Hepatocyte (in vitro differentiated cells): ENCODE results near the gene ELAC2.

ENCODE experiments used
- CTCF ChIP-seq: fragments of 200-600 bp; sonication (generic); IDR thresholded peaks from 2 replicates; pipeline ENCODE4 v1.5.1; 2016; ENCODE audit warnings: antibody characterized with exemption, mild to moderate bottlenecking; ENCODE audit not compliant: poor library complexity
- EZH2 ChIP-seq: fragments of 200-600 bp; sonication (generic); IDR thresholded peaks from 2 replicates; pipeline ENCODE4 v1.6.1; 2016; ENCODE audit warnings: antibody characterized with exemption, mild to moderate bottlenecking, borderline replicate concordance
- EZH2phosphoT487 ChIP-seq: fragments of 200-600 bp; sonication (generic); IDR thresholded peaks from one replicate; pipeline ENCODE4 v1.6.1; 2018; ENCODE audit warnings: antibody characterized with exemption, mild to moderate bottlenecking, low read depth, moderate library complexity; ENCODE audit not compliant: unreplicated experiment, severe bottlenecking

GRCh38 chr17:13003454-13003851 is 14.4 kb downstream of the ELAC2 start:
- TF ChIP-seq CTCF (no peak), EZH2phosphoT487 (no peak), EZH2 (no peak)
